GM18520 (cell line): ENCODE results near the gene RNF130.
"Not testable (repeated sequence)": the region's sequence is repeated elsewhere in the genome, so short reads cannot be mapped to it uniquely, and the experiment has no call there.

Source experiments
- ATAC-seq: cut with Tn5 transposase; IDR thresholded peaks from one replicate; pipeline ENCODE4 v1.9.1; 2021; ENCODE audit not compliant: unreplicated experiment

The RNF130 gene

DNA sequence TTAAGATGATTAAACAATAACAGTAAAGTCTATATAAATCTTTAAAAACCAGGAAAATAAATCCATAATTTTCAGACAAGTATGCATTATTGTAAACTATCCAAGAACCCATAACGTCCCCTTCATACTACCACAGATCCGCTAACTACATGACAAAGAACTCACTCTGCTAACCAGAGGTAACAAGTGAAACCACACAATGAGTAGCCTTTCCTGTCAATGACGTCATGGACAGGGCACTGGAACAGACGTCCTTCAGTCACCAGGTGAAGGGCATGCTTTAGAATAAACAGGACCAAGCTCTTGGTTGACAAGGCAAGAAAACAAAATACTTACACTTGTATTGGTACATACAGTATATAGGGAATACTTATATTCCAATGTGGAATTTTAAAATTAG is 45.2 kb downstream of the RNF130 start:
- ATAC-seq: no peak

DNA sequence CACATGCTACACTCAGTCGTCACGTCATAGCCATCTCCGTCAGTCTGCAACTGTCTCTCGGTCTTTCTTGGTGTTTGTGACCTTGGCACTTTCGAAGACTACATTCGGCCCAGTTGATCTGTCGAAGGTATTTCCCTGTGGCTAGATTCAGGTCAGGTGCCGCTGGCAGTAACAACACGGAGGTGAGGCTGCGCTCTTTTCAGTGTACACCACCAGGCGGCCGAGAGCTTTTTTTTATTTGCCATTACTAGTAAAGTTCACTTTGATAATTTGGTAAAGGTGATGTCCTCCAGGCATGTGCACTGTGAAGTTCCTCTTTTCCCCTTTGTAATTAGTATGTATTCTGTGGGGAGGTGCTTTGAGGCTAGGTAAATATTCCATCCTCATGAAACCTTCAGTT is 49.7 kb downstream of the RNF130 start:
- ATAC-seq: no peak

DNA sequence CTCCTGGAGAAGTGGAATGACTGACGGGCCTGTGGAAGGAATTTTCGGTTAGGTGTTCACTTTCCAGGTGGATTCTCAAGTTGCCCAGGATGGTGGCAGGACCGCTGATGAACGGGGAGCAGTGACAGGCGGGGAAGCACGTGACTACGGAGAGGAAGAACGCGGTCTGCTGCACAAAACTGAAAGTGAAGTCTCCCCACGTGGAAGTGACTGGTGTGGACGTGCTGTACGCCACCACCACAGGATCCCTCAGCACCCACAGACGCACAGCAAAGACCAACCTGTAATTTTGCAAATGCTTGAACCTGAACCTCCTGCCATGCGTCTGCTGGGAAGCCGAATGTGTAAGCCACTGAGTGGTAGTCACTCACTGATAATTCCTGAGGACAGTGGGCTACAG is 51.4 kb downstream of the RNF130 start:
- ATAC-seq: no peak

DNA sequence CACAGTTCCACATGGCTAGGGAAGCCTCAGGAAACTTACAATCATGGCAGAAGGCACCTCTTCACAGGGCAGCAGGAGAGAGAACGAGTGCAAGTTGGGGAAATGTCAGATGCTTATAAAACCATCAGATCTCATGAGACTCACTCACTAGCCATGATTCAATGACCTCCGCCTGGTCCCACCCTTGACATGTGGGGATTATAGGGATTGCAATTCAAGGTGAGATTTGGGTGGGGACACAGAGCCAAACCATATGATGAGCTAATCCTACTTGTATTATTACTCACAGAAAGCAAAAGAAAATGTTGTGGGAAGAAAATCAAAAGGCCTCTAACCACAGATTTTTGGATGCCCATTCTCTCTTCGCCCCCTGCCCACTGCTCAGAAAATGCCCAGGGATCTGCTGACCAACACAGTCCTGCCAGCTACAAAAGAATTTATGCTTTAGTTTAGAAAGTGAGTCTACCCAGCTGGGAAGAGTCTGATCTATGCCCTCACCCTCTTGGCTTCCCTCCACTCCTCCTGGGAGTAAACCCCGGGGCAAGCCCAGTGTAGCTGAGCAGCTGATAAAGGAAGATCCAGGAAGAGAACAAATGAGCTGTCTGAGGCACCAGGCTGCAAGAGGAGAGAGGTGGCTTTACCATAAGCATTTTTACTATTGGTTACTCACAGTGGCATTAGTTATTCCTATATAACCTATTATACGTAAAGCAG is 53.1 kb downstream of the RNF130 start:
- ATAC-seq: no peak

DNA sequence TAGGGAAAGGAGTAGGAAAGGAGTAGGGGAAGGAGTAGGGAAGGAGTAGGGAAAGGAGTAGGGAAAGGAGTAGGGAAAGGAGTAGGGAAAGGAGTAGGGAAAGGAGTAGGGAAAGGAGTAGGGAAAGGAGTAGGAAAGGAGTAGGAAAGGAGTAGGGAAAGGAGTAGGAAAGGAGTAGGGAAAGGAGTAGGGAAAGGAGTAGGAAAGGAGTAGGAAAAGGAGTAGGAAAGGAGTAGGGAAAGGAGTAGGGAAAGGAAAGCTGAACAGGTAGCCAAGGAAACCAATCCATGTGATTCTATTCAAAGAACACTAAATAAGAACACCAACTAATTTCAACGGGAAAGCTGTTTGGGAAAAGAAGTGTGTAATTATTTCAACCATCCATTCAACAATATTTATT is 56.0 kb downstream of the RNF130 start:
- ATAC-seq: not testable (repeated sequence)

DNA sequence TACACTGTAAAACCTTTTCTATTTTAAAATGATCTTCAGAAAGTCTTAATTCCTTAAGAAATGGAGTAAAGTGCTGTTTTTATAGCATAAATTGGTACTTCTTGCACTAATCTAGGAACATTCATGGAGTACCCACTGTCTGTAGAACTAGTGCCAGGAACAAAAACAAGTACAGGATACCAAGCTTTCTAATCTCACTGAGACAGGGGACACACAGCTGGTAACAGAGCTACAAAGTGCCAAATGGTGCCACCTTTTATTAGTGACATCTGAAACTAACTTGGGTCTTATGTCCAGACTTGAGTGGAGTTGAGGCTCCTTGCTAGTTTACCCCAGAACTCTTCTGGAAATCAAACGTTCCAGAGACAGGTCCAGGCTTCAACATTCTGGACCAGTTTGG is 57.9 kb downstream of the RNF130 start:
- ATAC-seq: no peak

DNA sequence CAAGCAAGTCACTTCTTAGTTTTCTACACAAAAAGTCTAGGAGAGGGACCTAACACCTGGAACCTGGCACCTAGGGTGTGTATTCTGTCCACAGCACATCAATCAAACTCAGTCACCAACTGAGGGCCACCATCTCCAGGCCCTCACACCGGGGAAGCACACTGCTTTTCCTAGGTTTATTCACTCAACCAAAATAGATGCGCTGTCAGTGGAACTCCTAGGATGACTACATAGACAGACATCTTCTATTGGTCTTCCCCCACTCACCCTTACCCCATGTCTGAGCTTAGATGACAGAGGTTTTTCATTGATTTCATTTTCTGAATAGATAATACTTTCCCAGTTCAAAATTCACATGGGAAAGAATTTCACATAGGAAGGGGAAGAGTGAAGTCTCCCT is 59.2 kb downstream of the RNF130 start:
- ATAC-seq: no peak

DNA sequence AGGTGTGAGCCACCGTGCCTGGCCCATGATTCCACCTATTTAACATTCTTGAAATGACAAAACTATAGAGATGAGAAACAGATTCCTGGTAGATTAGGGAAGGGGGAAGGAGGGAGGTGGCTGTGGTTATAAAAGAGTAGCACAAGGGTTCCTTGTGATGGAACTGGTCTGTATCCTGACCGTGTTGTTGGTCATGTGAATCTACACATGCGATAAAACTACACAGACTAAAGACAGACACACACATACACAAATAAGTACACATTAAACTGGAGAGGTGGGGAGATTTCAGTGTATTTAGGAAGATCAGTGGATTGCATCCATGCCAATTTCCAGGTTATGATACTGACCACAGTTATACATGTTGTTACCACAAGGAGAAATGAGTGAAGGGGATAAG is 60.9 kb downstream of the RNF130 start:
- ATAC-seq: no peak

DNA sequence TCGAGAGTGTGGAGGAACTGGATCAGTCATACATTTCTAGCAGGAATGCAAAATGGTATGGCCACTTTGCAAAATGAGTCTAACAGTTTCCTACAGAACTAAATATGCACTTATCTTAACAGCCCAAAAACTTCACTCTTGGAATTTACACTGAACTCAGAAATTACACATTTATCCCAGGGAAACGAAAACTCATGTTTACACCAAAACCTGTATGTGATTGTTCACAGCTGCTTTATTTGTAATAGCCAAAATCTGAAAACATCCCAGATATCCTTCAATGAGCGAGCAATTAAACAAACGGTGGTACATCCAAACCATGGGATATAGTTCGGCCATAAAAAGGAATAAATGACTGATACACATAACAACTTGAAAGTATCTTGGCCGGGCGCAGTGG is 62.0 kb downstream of the RNF130 start:
- ATAC-seq: no peak

DNA sequence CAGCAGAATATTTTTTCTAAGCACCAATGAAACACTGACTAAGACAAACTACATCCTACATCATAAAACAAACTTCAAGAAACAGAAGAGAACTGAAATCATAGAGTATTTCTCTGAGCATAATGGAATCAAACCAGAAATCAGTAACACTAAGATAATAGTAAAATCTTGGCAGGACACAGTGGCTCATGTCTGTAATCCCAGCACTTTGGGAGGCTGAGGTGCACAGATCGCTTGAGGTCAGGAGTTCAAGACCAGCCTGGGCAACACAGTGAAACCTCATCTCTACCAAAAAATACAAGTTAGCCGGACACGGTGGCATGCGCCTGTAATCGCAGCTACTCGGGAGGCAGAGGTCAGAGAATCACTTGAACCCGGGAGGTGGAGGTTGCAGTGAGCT is 63.1 kb downstream of the RNF130 start:
- ATAC-seq: no peak

DNA sequence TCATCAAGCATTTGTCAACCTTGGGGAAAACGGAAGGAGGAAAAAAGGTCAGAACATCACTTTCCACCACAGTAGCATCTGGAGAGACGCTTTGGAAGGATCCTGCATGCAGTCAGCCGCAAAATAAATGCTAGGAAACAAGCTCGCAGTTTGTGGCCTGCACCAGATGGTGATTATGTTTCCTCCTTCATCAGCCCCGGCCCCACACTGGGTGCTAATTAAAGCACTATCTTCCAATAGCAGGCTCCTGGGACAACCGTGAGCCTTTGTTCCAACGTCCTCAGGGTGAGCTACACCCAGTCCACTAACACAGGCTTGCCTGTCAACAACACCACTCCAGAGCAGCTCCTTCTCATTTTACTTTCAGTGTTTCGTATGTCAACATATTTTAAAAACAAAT is 64.0 kb downstream of the RNF130 start:
- ATAC-seq: no peak

DNA sequence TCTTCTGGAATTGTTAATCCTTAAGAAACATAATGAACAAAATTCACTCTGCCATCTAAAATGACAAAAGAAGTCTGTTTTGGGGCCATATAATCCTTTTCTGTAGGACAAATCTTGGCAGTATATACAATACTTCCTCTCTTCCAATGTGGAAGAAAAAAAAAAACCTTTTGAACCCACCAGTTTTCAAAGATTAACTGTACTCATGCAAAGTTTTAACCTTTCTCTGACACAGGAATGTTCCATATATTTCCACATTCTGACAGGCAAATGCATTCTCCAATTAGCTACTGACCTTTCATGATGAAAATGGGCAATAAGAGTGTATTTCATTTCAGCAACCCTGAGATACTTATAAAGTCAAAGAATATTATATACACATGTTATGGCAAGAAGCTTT is 65.4 kb downstream of the RNF130 start:
- no peak for ATAC-seq

DNA sequence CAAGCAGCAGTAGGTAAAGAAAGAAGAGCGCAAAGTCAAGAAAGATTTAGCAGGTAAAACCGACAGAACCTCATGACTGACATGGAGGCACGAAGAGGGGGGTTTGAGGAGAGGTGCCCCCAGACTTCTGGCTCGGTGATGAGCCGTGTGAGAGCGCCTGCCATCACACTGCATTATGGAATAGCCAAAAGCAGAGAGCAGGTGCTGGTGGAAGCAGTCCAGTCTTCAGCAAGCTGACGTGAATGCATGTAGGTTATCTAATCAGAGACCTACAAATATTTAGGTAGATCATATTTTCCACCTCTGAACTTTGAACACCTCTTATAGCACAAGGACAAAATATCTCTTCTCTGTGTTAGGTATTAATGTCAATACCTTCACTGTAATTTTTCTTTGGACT is 68.4 kb downstream of the RNF130 start:
- no peak for ATAC-seq

DNA sequence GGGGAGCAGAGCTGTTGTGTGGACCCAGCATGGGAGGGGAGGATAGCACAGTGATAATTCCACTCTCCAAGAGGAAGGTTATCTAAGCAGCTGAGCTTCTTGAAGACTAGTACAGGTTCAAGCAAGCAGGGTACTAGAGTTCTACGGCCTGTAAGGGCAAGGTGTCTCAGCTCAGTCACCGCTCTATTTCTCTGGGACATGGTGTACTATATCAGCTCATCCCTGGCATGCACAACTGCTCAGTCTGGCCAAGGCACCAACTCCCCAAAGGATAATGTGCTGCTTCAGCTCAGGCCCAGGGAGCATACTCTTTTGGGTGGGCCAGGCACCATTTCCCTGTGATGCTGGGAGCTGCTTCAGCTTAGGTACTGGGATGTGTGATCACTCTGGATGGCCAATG is 69.8 kb downstream of the RNF130 start:
- no peak for ATAC-seq

DNA sequence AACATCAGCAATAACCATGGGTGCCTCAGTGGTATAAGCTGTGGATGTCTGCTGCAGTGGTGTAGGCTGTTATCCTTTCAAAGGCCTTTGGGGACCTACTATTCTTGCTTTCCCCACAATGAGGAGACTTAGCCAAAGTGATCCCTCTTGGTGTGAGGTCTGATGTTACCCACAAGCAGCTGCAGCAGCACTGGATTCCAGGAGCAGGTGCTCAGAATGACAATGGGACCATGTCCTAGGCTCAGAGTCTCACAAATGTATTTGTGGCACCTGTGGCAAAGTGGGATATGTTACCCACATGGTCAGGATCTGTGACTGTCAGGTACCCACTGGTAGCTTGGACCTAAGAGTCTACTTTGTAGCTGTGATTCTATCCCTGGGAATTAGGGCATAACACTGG is 70.4 kb downstream of the RNF130 start:
- ATAC-seq: no peak

DNA sequence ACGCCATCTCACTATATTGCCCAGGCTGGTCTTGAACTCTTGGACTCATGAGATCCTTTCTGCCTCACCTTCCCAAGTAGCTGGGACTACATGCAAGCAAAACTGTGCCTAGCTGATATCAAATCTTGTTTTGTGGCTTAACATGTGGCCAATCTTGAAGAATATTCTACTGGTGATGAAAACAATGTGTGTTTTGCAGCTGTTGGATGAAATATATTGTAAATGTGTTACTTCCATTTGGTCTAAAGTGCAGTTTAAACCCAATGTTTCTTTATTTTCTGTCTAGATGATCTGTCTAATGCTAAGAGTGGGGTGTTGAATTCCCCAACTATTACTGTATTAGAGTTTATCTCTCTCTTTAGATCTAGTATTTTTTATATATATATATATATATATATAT is 73.1 kb downstream of the RNF130 start:
- ATAC-seq: no peak

DNA sequence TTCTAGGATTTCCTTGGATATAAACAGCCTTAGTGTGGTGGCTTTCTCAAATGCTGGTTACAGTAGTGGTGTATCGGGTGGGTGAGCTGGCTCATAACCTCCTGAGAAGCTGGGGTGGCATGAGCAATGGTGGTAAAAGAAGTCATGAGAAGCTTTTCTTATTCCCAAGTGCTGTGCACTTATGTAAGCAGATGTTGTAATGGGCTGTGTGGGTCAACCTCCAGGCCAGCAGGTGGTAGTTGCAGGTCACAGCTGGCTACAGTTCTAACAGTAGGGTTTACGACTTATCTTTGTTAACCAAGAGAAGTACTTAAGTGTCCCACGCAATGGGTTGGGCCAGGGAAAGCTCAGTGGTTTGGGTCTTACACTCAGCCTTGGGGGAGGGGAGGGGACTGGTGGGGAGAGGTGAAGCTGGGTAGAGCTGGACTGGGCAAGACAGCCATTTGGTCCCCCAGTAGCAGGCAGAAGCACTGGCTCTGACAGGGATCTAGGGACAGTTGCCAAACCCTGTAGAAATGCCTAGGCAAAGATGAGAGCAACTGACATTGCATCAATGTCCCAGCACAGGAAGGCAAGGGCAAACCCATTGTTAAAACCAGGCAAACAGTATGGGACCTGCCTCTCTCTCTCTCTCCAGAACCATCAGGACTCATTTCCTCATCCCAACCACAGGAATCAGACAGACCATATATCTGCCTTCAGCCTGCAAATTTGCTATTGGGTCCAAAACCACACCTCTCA is 76.8 kb downstream of the RNF130 start:
- ATAC-seq: no peak

DNA sequence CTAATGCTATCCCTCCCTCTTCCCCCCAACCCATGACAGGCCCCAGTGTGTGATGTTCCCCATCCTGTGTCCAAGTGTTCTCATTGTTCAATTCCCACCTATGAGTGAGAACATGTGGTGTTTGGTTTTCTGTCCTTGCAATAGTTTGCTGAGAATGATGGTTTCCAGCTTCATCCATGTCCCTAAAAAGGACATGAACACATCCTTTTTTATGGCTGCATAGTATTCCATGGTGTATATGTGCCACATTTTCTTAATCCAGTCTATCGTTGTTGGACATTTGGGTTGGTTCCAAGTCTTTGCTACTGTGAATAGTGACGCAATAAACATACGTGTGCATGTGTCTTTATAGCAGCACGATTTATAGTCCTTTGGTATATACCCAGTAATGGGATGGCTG is 78.7 kb downstream of the RNF130 start:
- ATAC-seq: not testable (repeated sequence)

DNA sequence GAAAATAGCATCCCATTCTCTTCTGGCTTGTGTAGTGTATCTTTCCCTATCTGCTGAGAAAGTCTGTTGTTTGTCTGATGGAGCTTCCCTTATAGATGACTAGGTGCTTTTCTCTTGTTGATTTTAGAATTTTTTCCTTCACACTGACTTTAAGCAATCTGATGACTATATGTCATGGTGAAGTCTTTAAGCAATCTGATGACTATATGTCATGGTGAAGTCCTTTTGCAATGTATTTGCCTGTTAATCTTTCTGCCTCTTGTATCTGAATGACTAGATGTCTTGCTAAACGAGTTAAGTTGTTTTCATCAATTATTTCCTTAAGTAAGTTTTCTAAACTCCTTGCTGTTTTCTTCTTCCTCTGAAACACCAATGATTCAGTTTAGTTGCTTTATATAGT is 80.5 kb downstream of the RNF130 start:
- no peak for ATAC-seq

DNA sequence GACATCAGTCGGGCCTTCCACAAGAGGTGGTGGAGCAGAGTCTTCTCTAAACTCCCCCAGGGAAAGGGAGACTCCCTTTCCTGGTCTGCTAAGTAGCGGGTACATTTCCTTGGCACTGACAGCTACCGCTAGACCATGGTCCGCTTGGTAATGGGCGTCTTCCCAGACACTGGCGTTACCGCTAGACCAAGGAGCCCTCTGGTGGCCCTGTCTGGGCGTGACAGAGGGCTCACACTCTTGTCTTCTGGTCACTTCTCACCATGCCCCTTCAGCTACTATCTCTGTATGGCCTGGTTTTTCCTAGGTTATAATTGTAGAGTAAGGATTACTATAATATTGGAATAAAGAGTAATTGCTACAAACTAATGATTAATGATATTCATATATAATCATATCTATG is 81.0 kb downstream of the RNF130 start:
- ATAC-seq: not testable (repeated sequence)

DNA sequence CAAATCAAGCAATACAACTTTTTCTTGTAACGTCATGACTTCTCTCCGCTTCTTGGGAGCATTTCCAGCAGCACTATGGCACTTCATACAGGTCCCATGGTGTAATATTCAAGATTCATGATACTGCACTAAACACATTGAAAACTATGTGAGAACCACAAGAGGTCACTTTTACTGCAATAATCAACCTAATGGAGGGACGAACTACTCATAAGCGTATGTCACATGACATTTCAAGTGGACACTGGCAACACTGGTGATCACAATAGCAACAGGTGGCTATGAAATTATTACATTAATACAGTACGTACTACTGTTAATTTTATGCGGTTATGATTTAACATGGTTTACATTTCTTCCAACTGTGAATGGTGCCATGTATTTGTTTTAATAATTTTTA is 85.2 kb downstream of the RNF130 start:
- no peak for ATAC-seq

DNA sequence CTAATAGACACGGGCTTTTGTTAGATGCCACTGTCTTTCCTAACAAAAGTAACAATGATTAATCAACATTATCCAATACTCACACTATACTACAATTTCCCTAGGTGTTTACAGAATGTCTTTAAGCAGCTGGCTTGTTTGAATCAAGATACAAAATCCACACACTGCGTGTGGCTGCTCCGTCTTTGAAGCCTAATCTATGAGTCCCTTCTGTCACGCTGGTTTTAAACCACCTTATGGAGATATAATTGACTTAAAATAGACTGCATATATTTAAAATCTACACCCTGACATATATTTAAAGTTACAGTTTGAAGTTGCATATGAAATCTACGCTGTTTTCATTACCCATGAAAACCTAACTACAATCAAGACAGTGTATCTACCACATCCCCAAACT is 89.9 kb downstream of the RNF130 start:
- no peak for ATAC-seq

DNA sequence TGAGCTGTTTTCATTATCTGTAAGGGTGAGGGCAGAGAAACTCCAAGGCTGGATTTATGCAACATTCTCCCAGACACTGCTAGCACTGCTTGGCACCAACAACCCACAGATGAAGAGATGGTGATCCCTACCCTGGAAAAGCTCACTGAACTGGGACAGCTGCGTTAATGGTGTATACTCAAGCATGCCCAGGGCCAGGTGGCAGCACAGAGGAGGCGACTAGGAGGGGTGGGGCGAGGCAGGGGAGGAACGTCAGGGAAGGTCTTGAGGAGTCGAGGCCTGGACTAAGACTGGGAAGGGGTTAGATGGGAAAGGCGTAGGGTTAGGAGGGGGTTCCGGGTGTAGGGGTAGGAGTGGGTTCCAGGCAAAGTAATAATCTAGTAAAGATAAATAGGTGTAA is 90.8 kb downstream of the RNF130 start:
- no peak for ATAC-seq
